Measurements from ENCODE around the gene IFT122.
"Not testable (repeated sequence)": the region's sequence is repeated elsewhere in the genome, so short reads cannot be mapped to it uniquely, and the experiment has no call there.

The IFT122 gene

GRCh38 chr3:129501630-129502029 is 61.6 kb downstream of the IFT122 start:
- no peak for DNase-seq

- DNase-seq: no peak
Measured at GRCh38 chr3:129502641-129503408, 62.8 kb downstream of the IFT122 start.

GRCh38 chr3:129503471-129504291 is 63.7 kb downstream of the IFT122 start:
- DNase-seq: no peak

- DNase-seq: no peak
Measured at GRCh38 chr3:129504471-129505100, 64.6 kb downstream of the IFT122 start.

GRCh38 chr3:129505341-129505740 is 65.3 kb downstream of the IFT122 start:
- no peak for DNase-seq

GRCh38 chr3:129506231-129506742 is 66.3 kb downstream of the IFT122 start:
- DNase-seq: no peak

- DNase-seq: no peak
Measured at GRCh38 chr3:129507181-129507831, 67.3 kb downstream of the IFT122 start.

- DNase-seq: no peak
Measured at GRCh38 chr3:129512595-129512994, 72.6 kb downstream of the IFT122 start.

- no peak for DNase-seq
Measured at GRCh38 chr3:129513705-129514104, 73.7 kb downstream of the IFT122 start.

GRCh38 chr3:129514110-129514509 is 74.1 kb downstream of the IFT122 start:
- DNase-seq: no peak

- DNase-seq: no peak
Measured at GRCh38 chr3:129514563-129514962, 74.5 kb downstream of the IFT122 start.

GRCh38 chr3:129515108-129515820 is 75.2 kb downstream of the IFT122 start:
- DNase-seq: not testable (repeated sequence)

- DNase-seq: not testable (repeated sequence)
Measured at GRCh38 chr3:129515821-129516432, 75.9 kb downstream of the IFT122 start.

- DNase-seq: no peak
Measured at GRCh38 chr3:129517516-129517915, 77.5 kb downstream of the IFT122 start.

GRCh38 chr3:129518038-129518561 is 78.1 kb downstream of the IFT122 start:
- no peak for DNase-seq

GRCh38 chr3:129518581-129518980 is 78.6 kb downstream of the IFT122 start:
- DNase-seq: no peak

- DNase-seq: no peak
Measured at GRCh38 chr3:129519449-129519848, 79.4 kb downstream of the IFT122 start.

GRCh38 chr3:129519896-129520715 is 80.1 kb downstream of the IFT122 start:
- DNase-seq: no peak

- no peak for DNase-seq
Measured at GRCh38 chr3:129520960-129521359, 80.9 kb downstream of the IFT122 start.

- no peak for DNase-seq
Measured at GRCh38 chr3:129521611-129522010, 81.6 kb downstream of the IFT122 start.

- no peak for DNase-seq
Measured at GRCh38 chr3:129522953-129523352, 82.9 kb downstream of the IFT122 start.
